GM12892 (cell line): ENCODE data around the gene OR4M1.
"Not testable (repeated sequence)": the region's sequence is repeated elsewhere in the genome, so short reads cannot be mapped to it uniquely, and the experiment has no call there.

Experiments used
- POLR2A ChIP-seq: IDR thresholded peaks from 2 replicates; pipeline ENCODE4 v1.6.1; 2011; ENCODE audit warnings: low read depth, low read length, control low read depth
- POLR2AphosphoS5 ChIP-seq: IDR thresholded peaks from 2 replicates; pipeline ENCODE4 v1.6.1; 2011; ENCODE audit warnings: low read depth, low read length, control low read depth
- TAF1 ChIP-seq: IDR thresholded peaks from 2 replicates; pipeline ENCODE4 v1.6.1; 2011; ENCODE audit warnings: low read depth, mild to moderate bottlenecking, control low read depth, low read length, borderline replicate concordance

- not testable (repeated sequence) for TF ChIP-seq TAF1, POLR2AphosphoS5, POLR2A
Observed at GRCh38 chr14:19785848-19786247, 12.5 kb downstream of the OR4M1 start.
